HEK293 (cell line): ENCODE measurements around the gene PARS2.

ENCODE experiments used
- CTCF ChIP-seq: fragments of 450-650 bp; formaldehyde crosslinking; IDR thresholded peaks from 2 replicates; pipeline ENCODE4 v1.5.1; 2016; ENCODE audit warnings: missing biosample characterization, missing genetic modification characterization
- OVOL3 ChIP-seq: fragments of 450-650 bp; formaldehyde crosslinking; IDR thresholded peaks from 2 replicates; pipeline ENCODE4 v1.5.1; 2016; ENCODE audit warnings: missing biosample characterization, missing genetic modification characterization
- RBAK ChIP-seq: fragments of 450-650 bp; formaldehyde crosslinking; IDR thresholded peaks from 2 replicates; pipeline ENCODE4 v1.5.1; 2016; ENCODE audit warnings: missing biosample characterization, missing genetic modification characterization
- TRIM28 ChIP-seq: IDR thresholded peaks from 2 replicates; pipeline ENCODE4 v1.6.1; 2011; ENCODE audit warnings: low read length, control low read depth, borderline replicate concordance
- YY1 ChIP-seq: fragments of 450-650 bp; formaldehyde crosslinking; IDR thresholded peaks from 2 replicates; pipeline ENCODE4 v1.5.1; 2018; ENCODE audit warnings: missing biosample characterization, missing genetic modification characterization
- ZBTB1 ChIP-seq: fragments of 450-650 bp; formaldehyde crosslinking; IDR thresholded peaks from 2 replicates; pipeline ENCODE4 v1.5.1; 2016; ENCODE audit warnings: missing biosample characterization, missing genetic modification characterization
- ZBTB20 ChIP-seq: fragments of 450-650 bp; formaldehyde crosslinking; IDR thresholded peaks from 2 replicates; pipeline ENCODE4 v1.5.1; 2016; ENCODE audit warnings: missing biosample characterization, missing genetic modification characterization
- ZNF16 ChIP-seq: fragments of 450-650 bp; formaldehyde crosslinking; IDR thresholded peaks from 2 replicates; pipeline ENCODE4 v1.5.1; 2016; ENCODE audit warnings: low read depth, missing biosample characterization, missing genetic modification characterization
- ZNF311 ChIP-seq: fragments of 450-650 bp; formaldehyde crosslinking; IDR thresholded peaks from 2 replicates; pipeline ENCODE4 v1.5.1; 2017; ENCODE audit warnings: missing biosample characterization, missing genetic modification characterization, borderline replicate concordance
- ZNF664 ChIP-seq: fragments of 450-650 bp; formaldehyde crosslinking; IDR thresholded peaks from 2 replicates; pipeline ENCODE4 v1.5.1; 2016; ENCODE audit warnings: missing biosample characterization, missing genetic modification characterization
- TF ChIP-seq, protein P1 (sequence below): fragments of 450-650 bp; formaldehyde crosslinking; IDR thresholded peaks from 2 replicates; pipeline ENCODE4 v1.5.0; 2017; ENCODE audit warnings: missing biosample characterization, missing genetic modification characterization, borderline replicate concordance
- TF ChIP-seq, protein P2 (sequence below): fragments of 450-650 bp; formaldehyde crosslinking; IDR thresholded peaks from 2 replicates; pipeline ENCODE4 v1.5.1; 2016; ENCODE audit warnings: missing biosample characterization, missing genetic modification characterization
- TF ChIP-seq, protein P3 (sequence below): fragments of 450-650 bp; formaldehyde crosslinking; IDR thresholded peaks from 2 replicates; pipeline ENCODE4 v1.5.1; 2016; ENCODE audit warnings: missing biosample characterization, missing genetic modification characterization

GRCh38 chr1:54766726-54767125 lies 2.4 kb upstream of the PARS2 start:
- TF ChIP-seq CTCF (tag by site-specific recombination), result no peak
- no peak for TF ChIP-seq ZNF311 (tag by site-specific recombination)
- TF ChIP-seq, protein P1, sequence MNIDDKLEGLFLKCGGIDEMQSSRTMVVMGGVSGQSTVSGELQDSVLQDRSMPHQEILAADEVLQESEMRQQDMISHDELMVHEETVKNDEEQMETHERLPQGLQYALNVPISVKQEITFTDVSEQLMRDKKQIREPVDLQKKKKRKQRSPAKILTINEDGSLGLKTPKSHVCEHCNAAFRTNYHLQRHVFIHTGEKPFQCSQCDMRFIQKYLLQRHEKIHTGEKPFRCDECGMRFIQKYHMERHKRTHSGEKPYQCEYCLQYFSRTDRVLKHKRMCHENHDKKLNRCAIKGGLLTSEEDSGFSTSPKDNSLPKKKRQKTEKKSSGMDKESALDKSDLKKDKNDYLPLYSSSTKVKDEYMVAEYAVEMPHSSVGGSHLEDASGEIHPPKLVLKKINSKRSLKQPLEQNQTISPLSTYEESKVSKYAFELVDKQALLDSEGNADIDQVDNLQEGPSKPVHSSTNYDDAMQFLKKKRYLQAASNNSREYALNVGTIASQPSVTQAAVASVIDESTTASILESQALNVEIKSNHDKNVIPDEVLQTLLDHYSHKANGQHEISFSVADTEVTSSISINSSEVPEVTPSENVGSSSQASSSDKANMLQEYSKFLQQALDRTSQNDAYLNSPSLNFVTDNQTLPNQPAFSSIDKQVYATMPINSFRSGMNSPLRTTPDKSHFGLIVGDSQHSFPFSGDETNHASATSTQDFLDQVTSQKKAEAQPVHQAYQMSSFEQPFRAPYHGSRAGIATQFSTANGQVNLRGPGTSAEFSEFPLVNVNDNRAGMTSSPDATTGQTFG (tag by site-specific recombination), result no peak
- no peak for TF ChIP-seq ZNF16 (tag by site-specific recombination)
- no peak for TF ChIP-seq ZBTB1 (tag by site-specific recombination)
- TF ChIP-seq OVOL3 (tag by site-specific recombination), result no peak
- TF ChIP-seq, protein P2, sequence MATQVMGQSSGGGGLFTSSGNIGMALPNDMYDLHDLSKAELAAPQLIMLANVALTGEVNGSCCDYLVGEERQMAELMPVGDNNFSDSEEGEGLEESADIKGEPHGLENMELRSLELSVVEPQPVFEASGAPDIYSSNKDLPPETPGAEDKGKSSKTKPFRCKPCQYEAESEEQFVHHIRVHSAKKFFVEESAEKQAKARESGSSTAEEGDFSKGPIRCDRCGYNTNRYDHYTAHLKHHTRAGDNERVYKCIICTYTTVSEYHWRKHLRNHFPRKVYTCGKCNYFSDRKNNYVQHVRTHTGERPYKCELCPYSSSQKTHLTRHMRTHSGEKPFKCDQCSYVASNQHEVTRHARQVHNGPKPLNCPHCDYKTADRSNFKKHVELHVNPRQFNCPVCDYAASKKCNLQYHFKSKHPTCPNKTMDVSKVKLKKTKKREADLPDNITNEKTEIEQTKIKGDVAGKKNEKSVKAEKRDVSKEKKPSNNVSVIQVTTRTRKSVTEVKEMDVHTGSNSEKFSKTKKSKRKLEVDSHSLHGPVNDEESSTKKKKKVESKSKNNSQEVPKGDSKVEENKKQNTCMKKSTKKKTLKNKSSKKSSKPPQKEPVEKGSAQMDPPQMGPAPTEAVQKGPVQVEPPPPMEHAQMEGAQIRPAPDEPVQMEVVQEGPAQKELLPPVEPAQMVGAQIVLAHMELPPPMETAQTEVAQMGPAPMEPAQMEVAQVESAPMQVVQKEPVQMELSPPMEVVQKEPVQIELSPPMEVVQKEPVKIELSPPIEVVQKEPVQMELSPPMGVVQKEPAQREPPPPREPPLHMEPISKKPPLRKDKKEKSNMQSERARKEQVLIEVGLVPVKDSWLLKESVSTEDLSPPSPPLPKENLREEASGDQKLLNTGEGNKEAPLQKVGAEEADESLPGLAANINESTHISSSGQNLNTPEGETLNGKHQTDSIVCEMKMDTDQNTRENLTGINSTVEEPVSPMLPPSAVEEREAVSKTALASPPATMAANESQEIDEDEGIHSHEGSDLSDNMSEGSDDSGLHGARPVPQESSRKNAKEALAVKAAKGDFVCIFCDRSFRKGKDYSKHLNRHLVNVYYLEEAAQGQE (tag by site-specific recombination), result no peak
- no peak for TF ChIP-seq TRIM28
- TF ChIP-seq RBAK (tag by site-specific recombination), result no peak
- TF ChIP-seq ZNF664 (tag by site-specific recombination), result no peak
- no peak for TF ChIP-seq ZBTB20 (tag by site-specific recombination)
- TF ChIP-seq YY1 (tag by site-specific recombination), result no peak
- TF ChIP-seq, protein P3, sequence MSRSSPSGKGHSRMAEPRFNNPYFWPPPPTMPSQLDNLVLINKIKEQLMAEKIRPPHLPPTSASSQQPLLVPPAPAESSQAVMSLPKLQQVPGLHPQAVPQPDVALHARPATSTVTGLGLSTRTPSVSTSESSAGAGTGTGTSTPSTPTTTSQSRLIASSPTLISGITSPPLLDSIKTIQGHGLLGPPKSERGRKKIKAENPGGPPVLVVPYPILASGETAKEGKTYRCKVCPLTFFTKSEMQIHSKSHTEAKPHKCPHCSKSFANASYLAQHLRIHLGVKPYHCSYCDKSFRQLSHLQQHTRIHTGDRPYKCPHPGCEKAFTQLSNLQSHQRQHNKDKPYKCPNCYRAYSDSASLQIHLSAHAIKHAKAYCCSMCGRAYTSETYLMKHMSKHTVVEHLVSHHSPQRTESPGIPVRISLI (tag by site-specific recombination), result no peak
